HG02588 (cell line): ENCODE measurements around the gene SCUBE3.

Experiments used
- ATAC-seq: cut with Tn5 transposase; IDR thresholded peaks from one replicate; pipeline ENCODE4 v1.9.1; 2021; ENCODE audit warnings: mild to moderate bottlenecking, moderate library complexity; ENCODE audit not compliant: unreplicated experiment

The SCUBE3 gene

GRCh38 chr6:35237476-35237875, 23.7 kb downstream of the SCUBE3 start:
- no peak for ATAC-seq

GRCh38 chr6:35238843-35239289, 25.1 kb downstream of the SCUBE3 start:
- no peak for ATAC-seq

- ATAC-seq, result no peak
These were observed 25.8 kb downstream of the SCUBE3 start for GRCh38 chr6:35239581-35239980.

GRCh38 chr6:35240838-35241801, 27.4 kb downstream of the SCUBE3 start:
- ATAC-seq, result no peak

- ATAC-seq, result no peak
These were observed 28.7 kb downstream of the SCUBE3 start for GRCh38 chr6:35242486-35242885.

- ATAC-seq, result no peak
These were observed 29.1 kb downstream of the SCUBE3 start for GRCh38 chr6:35242906-35243305.

GRCh38 chr6:35243386-35243958, 29.7 kb downstream of the SCUBE3 start:
- no peak for ATAC-seq

- ATAC-seq, result no peak
These were observed 30.8 kb downstream of the SCUBE3 start for GRCh38 chr6:35244551-35244950.

- ATAC-seq, result peak; percentile 51
These were observed 34.0 kb downstream of the SCUBE3 start for GRCh38 chr6:35247642-35248231.

GRCh38 chr6:35248300-35248699, 34.5 kb downstream of the SCUBE3 start:
- ATAC-seq, result no peak

- ATAC-seq, result no peak
These were observed 35.2 kb downstream of the SCUBE3 start for GRCh38 chr6:35248965-35249364.

GRCh38 chr6:35251949-35252348, 38.2 kb downstream of the SCUBE3 start:
- ATAC-seq, result no peak

GRCh38 chr6:35253249-35253648, 39.5 kb downstream of the SCUBE3 start:
- ATAC-seq, result no peak

- ATAC-seq, result no peak
These were observed 44.6 kb downstream of the SCUBE3 start for GRCh38 chr6:35258336-35258735.

GRCh38 chr6:35258858-35259193, 45.1 kb downstream of the SCUBE3 start:
- peak; percentile 3 for ATAC-seq

GRCh38 chr6:35259194-35259947, 45.6 kb downstream of the SCUBE3 start, which contains the start of gene ZNF76:
TSS of gene ZNF76 (plus strand) at chr6:35259735. CDS start at chr6:35281152, 21,417 bp downstream.
- peak; percentile 89 for ATAC-seq

- ATAC-seq, result peak; percentile 21
These were observed 46.3 kb downstream of the SCUBE3 start for GRCh38 chr6:35259948-35260590.

GRCh38 chr6:35260591-35261570, 47.1 kb downstream of the SCUBE3 start:
- ATAC-seq, result no peak

- no peak for ATAC-seq
These were observed 48.8 kb downstream of the SCUBE3 start for GRCh38 chr6:35262596-35262995.
